ENCODE data around the gene TXLNB.

Gene TXLNB

DNA sequence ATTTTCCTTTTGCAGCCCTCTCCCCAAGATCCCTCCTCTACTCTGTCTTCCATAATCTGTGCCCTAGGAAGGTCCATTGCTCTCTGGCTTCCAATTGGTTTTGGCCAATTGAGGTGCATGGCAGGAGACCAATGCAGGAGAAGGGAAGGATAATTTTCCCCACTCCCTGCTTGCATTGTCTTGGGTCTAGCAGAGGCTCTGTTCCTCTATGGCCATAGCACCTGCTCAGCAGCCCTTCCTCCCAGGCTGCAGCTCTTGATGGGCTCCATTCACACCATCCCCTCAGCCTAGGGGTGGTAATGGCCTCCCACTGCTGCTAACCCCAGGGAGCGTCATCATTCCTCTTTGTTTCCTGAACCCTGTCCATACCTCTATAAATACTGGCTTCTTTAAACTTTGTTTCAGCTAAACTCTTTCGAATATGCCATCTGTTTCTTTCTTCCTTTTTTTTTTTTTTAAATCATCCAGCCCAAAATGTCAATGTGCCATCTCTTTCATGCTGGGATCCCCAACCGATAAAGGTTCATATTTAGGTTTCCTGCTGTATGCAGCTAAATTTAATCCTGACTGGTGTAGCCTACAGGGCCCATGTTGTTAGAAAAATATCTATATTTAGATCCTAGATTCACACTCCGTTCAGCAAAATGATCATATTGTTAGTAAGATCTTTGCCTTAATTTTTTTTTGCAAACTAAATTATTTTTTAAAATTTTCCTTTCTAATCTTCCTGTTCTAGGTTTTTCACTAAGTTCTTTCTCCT is 93.1 kb downstream of the TXLNB start:
- DNase-seq: no peak
- in situ Hi-C loops (cut with MboI; ENCODE audit: low pct_unique_long_range_greater_than_20kb, low sequenced_read_pairs): no loop called here

DNA sequence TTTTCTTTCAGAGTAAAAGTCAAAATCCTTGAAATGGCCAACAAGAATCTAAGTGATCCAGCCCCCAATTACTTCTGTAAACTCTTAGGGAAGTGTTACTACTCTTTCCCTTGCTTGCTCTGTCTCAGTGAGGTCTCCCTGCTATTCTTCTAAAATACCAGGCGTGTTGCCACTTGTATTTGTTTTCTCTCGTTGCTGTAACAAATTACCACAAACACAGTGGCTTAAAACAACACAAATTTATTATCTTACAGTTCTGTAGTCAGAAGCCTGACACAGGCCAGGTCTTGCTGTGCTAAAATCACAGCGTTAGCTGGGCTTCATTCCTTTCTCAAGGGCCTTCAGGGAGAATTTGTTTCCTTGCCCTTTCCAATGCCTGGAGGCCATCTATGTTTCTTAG is 97.1 kb downstream of the TXLNB start:
- in situ Hi-C loops (cut with MboI; ENCODE audit: low pct_unique_long_range_greater_than_20kb, low sequenced_read_pairs): no loop called here
- no peak for DNase-seq

All from KBM-7 (cell line).